EH (cell line): Measurements from ENCODE around the gene GJB2.

Source experiments
- DNase-seq: peaks from one replicate; pipeline ENCODE4 v3.0.0-alpha.2; 2015; ENCODE audit warnings: low read depth

The GJB2 gene

GRCh38 chr13:20141238-20142022 is 51.3 kb downstream of the GJB2 start:
- no peak for DNase-seq

GRCh38 chr13:20140487-20140886 is 52.3 kb downstream of the GJB2 start:
- no peak for DNase-seq

- DNase-seq: no peak
Observed at GRCh38 chr13:20137875-20138274, 54.9 kb downstream of the GJB2 start.
